COLO668 (cell line): ENCODE measurements around the gene LARGE1.

ENCODE experiments used
- DNase-seq: peaks from one replicate; lab custom pipeline; 2025; ENCODE audit not compliant: unreplicated experiment; lab: John Stamatoyannopoulos, UW

The LARGE1 gene

GRCh38 chr22:33735978-33736377, 184.3 kb downstream of the LARGE1 start:
- no peak for DNase-seq

- DNase-seq = no peak
Measured at GRCh38 chr22:33728847-33729246, 191.4 kb downstream of the LARGE1 start.

- no peak for DNase-seq
Measured at GRCh38 chr22:33726294-33726734, 194.0 kb downstream of the LARGE1 start.

- no peak for DNase-seq
Measured at GRCh38 chr22:33723915-33724314, 196.4 kb downstream of the LARGE1 start.

- no peak for DNase-seq
Measured at GRCh38 chr22:33722816-33723215, 197.5 kb downstream of the LARGE1 start.

- DNase-seq = no peak
Measured at GRCh38 chr22:33720166-33720878, 200.0 kb downstream of the LARGE1 start.

- no peak for DNase-seq
Measured at GRCh38 chr22:33717694-33718396, 202.4 kb downstream of the LARGE1 start.

GRCh38 chr22:33715237-33715985, 204.9 kb downstream of the LARGE1 start:
- no peak for DNase-seq

GRCh38 chr22:33710326-33710725, 209.9 kb downstream of the LARGE1 start:
- no peak for DNase-seq

- DNase-seq = no peak
Measured at GRCh38 chr22:33707581-33707980, 212.7 kb downstream of the LARGE1 start.

- DNase-seq = no peak
Measured at GRCh38 chr22:33706100-33706499, 214.2 kb downstream of the LARGE1 start.

- DNase-seq = no peak
Measured at GRCh38 chr22:33699176-33699575, 221.1 kb downstream of the LARGE1 start.

- DNase-seq = no peak
Measured at GRCh38 chr22:33697640-33698039, 222.6 kb downstream of the LARGE1 start.

- DNase-seq = no peak
Measured at GRCh38 chr22:33691057-33691630, 229.1 kb downstream of the LARGE1 start.

- no peak for DNase-seq
Measured at GRCh38 chr22:33688903-33689302, 231.4 kb downstream of the LARGE1 start.

- DNase-seq = no peak
Measured at GRCh38 chr22:33687464-33687863, 232.8 kb downstream of the LARGE1 start.

GRCh38 chr22:33684087-33684486, 236.2 kb downstream of the LARGE1 start:
- no peak for DNase-seq

GRCh38 chr22:33682927-33683326, 237.3 kb downstream of the LARGE1 start:
- no peak for DNase-seq

GRCh38 chr22:33680632-33681031, 239.6 kb downstream of the LARGE1 start:
- no peak for DNase-seq

- DNase-seq = no peak
Measured at GRCh38 chr22:33678523-33678922, 241.8 kb downstream of the LARGE1 start.

GRCh38 chr22:33677536-33677935, 242.7 kb downstream of the LARGE1 start:
- no peak for DNase-seq
